ENCODE results near the gene HNF1A. TPM values are rescaled to one million over a fixed set of nuclear protein-coding genes. Genes with fewer than 3 reads are reported as not detected.

HNF1A gene
- total and polyA plus RNA-seq, 2 donors (not counting 1 experiment from before 2014, with no cell fraction given), result not detected

GRCh38 chr12:120965534-120966091 is 12.7 kb upstream of the HNF1A start:
- Histone ChIP-seq H3K9me3 (ENCODE audit: control insufficient read depth, insufficient read depth, low read depth, low read length) (no peaks in the 10 kb centered on the region), H3K4me2 (ENCODE audit: extremely low read depth, insufficient read depth, low read length) (no peak overlapping the region), H3K9ac (ENCODE audit: insufficient read depth, low read length) (no peak overlapping the region), H3K27me3 (ENCODE audit: control insufficient read depth, insufficient read depth, low read length) (no peaks in the 10 kb centered on the region), H4K20me1 (ENCODE audit: control insufficient read depth, extremely low read depth, insufficient read depth, low read length) (no peaks in the 10 kb centered on the region), H3K27ac (ENCODE audit: insufficient read depth, low read length) (no peak overlapping the region), H3K4me1 (ENCODE audit: control insufficient read depth, extremely low read depth, insufficient read depth, low read length) (no peaks in the 10 kb centered on the region), H3K36me3 (ENCODE audit: control insufficient read depth, insufficient read depth, low read length) (no peaks in the 10 kb centered on the region), H3K4me3 (replicated peaks in 1 of 4; ENCODE audit: control extremely low read depth in 1 of 4, insufficient read depth in 1 of 4, low read depth in 3 of 4, low read length in 4 of 4) (no peak overlapping the region), H3K79me2 (ENCODE audit: control insufficient read depth, insufficient read depth, low read length) (no peaks in the 10 kb centered on the region), H2AFZ (ENCODE audit: low read length) (no peak overlapping the region)
- no peak for DNase-seq (ENCODE audit: low read depth in 2 of 2)
- TF ChIP-seq CTCF (conservative IDR thresholded peaks at IDR 0.05 in 1 of 2, IDR thresholded peaks at IDR 0.05 in 1 of 2; ENCODE audit: low read depth in 1 of 2, low read length in 2 of 2) (no peak), EZH2 (IDR thresholded peaks at IDR 0.05; ENCODE audit: low read length, missing control alignments) (no peak)

- H3K79me2 ChIP-seq (ENCODE audit: control insufficient read depth, insufficient read depth, low read length), result no peaks in the 10 kb centered on the region
- H3K36me3 ChIP-seq (ENCODE audit: control insufficient read depth, insufficient read depth, low read length), result no peaks in the 10 kb centered on the region
- H3K4me2 ChIP-seq (ENCODE audit: extremely low read depth, insufficient read depth, low read length), result no peak overlapping the region
- H4K20me1 ChIP-seq (ENCODE audit: control insufficient read depth, extremely low read depth, insufficient read depth, low read length), result no peaks in the 10 kb centered on the region
- no peaks in the 10 kb centered on the region for H3K27me3 ChIP-seq (ENCODE audit: control insufficient read depth, insufficient read depth, low read length)
- no peak overlapping the region for H3K9ac ChIP-seq (ENCODE audit: insufficient read depth, low read length)
- DNase-seq (ENCODE audit: low read depth in 2 of 2), result no peak
- no peak overlapping the region for H2AFZ ChIP-seq (ENCODE audit: low read length)
- no peaks in the 10 kb centered on the region for H3K9me3 ChIP-seq (ENCODE audit: control insufficient read depth, insufficient read depth, low read depth, low read length)
- TF ChIP-seq EZH2 (IDR thresholded peaks at IDR 0.05; ENCODE audit: low read length, missing control alignments) (no peak), CTCF (conservative IDR thresholded peaks at IDR 0.05 in 1 of 2, IDR thresholded peaks at IDR 0.05 in 1 of 2; ENCODE audit: low read depth in 1 of 2, low read length in 2 of 2) (no peak)
- no peak overlapping the region for H3K27ac ChIP-seq (ENCODE audit: insufficient read depth, low read length)
- H3K4me3 ChIP-seq (replicated peaks in 1 of 4; ENCODE audit: control extremely low read depth in 1 of 4, insufficient read depth in 1 of 4, low read depth in 3 of 4, low read length in 4 of 4), result no peak overlapping the region
- H3K4me1 ChIP-seq (ENCODE audit: control insufficient read depth, extremely low read depth, insufficient read depth, low read length), result no peaks in the 10 kb centered on the region
These were observed 8.0 kb upstream of the HNF1A start for GRCh38 chr12:120970310-120970709.

GRCh38 chr12:120971299-120972180 is 6.8 kb upstream of the HNF1A start:
- Histone ChIP-seq H2AFZ (ENCODE audit: low read length) (no peak overlapping the region), H3K9ac (ENCODE audit: insufficient read depth, low read length) (no peak overlapping the region), H4K20me1 (ENCODE audit: control insufficient read depth, extremely low read depth, insufficient read depth, low read length) (no peaks in the 10 kb centered on the region), H3K4me1 (ENCODE audit: control insufficient read depth, extremely low read depth, insufficient read depth, low read length) (no peaks in the 10 kb centered on the region), H3K4me3 (replicated peaks in 1 of 4; ENCODE audit: control extremely low read depth in 1 of 4, insufficient read depth in 1 of 4, low read depth in 3 of 4, low read length in 4 of 4) (no peak overlapping the region), H3K27me3 (ENCODE audit: control insufficient read depth, insufficient read depth, low read length) (no peaks in the 10 kb centered on the region), H3K79me2 (ENCODE audit: control insufficient read depth, insufficient read depth, low read length) (no peaks in the 10 kb centered on the region), H3K27ac (ENCODE audit: insufficient read depth, low read length) (no peak overlapping the region), H3K36me3 (ENCODE audit: control insufficient read depth, insufficient read depth, low read length) (no peaks in the 10 kb centered on the region), H3K4me2 (ENCODE audit: extremely low read depth, insufficient read depth, low read length) (no peak overlapping the region), H3K9me3 (ENCODE audit: control insufficient read depth, insufficient read depth, low read depth, low read length) (no peaks in the 10 kb centered on the region)
- peak; percentile 46 to 70 for DNase-seq (ENCODE audit: low read depth in 2 of 2)
- peak; percentile 79 to 80 for TF ChIP-seq CTCF (conservative IDR thresholded peaks at IDR 0.05 in 1 of 2, IDR thresholded peaks at IDR 0.05 in 1 of 2; ENCODE audit: low read depth in 1 of 2, low read length in 2 of 2)
- TF ChIP-seq EZH2 (IDR thresholded peaks at IDR 0.05; ENCODE audit: low read length, missing control alignments), result no peak

Measured in fibroblast of lung (primary cell).